GM18508 (cell line): ENCODE measurements around the gene BCAR1.
A peak's percentile ranks its signal among the peaks of the same experiment; 100 is the strongest.
"Not testable (repeated sequence)": the region's sequence is repeated elsewhere in the genome, so short reads cannot be mapped to it uniquely, and the experiment has no call there.

Experiments
- ATAC-seq: cut with Tn5 transposase; IDR thresholded peaks from one replicate; pipeline ENCODE4 v1.9.1; 2021; ENCODE audit warnings: moderate number of reproducible peaks; ENCODE audit not compliant: insufficient read depth, unreplicated experiment

Gene BCAR1

GRCh38 chr16:75272629-75273028, 21.2 kb upstream of the BCAR1 start:
- ATAC-seq = not testable (repeated sequence)

- no peak for ATAC-seq
Measured at GRCh38 chr16:75272097-75272551, 20.7 kb upstream of the BCAR1 start.

GRCh38 chr16:75271441-75272096, 20.1 kb upstream of the BCAR1 start:
- ATAC-seq = no peak

GRCh38 chr16:75269358-75269757, 17.9 kb upstream of the BCAR1 start:
- ATAC-seq = not testable (repeated sequence)

- no peak for ATAC-seq
Measured at GRCh38 chr16:75267631-75268264, 16.3 kb upstream of the BCAR1 start.

GRCh38 chr16:75266738-75267630, 15.6 kb upstream of the BCAR1 start:
- no peak for ATAC-seq

- ATAC-seq = peak; percentile 40
Measured at GRCh38 chr16:75265911-75266701, 14.7 kb upstream of the BCAR1 start.

GRCh38 chr16:75264999-75265910, 13.8 kb upstream of the BCAR1 start:
- no peak for ATAC-seq

- ATAC-seq = no peak
Measured at GRCh38 chr16:75264457-75264998, 13.1 kb upstream of the BCAR1 start.

- no peak for ATAC-seq
Measured at GRCh38 chr16:75263963-75264445, 12.6 kb upstream of the BCAR1 start.

GRCh38 chr16:75263291-75263962, 12.0 kb upstream of the BCAR1 start:
- ATAC-seq = no peak

- no peak for ATAC-seq
Measured at GRCh38 chr16:75262800-75263127, 11.3 kb upstream of the BCAR1 start.

- no peak for ATAC-seq
Measured at GRCh38 chr16:75262104-75262799, 10.8 kb upstream of the BCAR1 start.

GRCh38 chr16:75261590-75262078, 10.2 kb upstream of the BCAR1 start:
- ATAC-seq = no peak

GRCh38 chr16:75260851-75261589, 9.6 kb upstream of the BCAR1 start:
- no peak for ATAC-seq

- ATAC-seq = no peak
Measured at GRCh38 chr16:75258807-75259141, 7.3 kb upstream of the BCAR1 start.
